Psoas muscle (tissue), 8 donors: ENCODE data around the gene GNA12. TPM values are rescaled to one million over a fixed set of nuclear protein-coding genes. Genes with fewer than 3 reads are reported as not detected.

Experiments
- ATAC-seq, 4 donors: fragments of 200-7000 bp; cut with Tn5 transposase; one replicate each; pipeline ENCODE4 v1.9.1; 2020; ENCODE audit warnings: moderate library complexity in 3 of 4, mild to moderate bottlenecking in 2 of 4
- DNase-seq, 2 donors: peaks; one replicate each; pipeline ENCODE4 v3.0.0-alpha.2; 2020
- H3K27ac ChIP-seq: fragments of 200-600 bp; one replicate; pipeline ENCODE4 v1.8.0; 2022
- H3K27me3 ChIP-seq, 3 donors: fragments of 200-600 bp in 1 of 3; one replicate each; pipeline versions ENCODE4 v1.6.1 to v1.8.0; 2013 to 2022; ENCODE audit warnings: low read length in 2 of 3, mild to moderate bottlenecking in 2 of 3, moderate library complexity in 1 of 3; ENCODE audit not compliant: insufficient read depth in 3 of 3
- H3K36me3 ChIP-seq, 2 donors: fragments of 200-600 bp in 1 of 2; one replicate each; pipeline versions ENCODE4 v1.6.1 to v1.8.0; 2013 to 2022; ENCODE audit warnings: low read depth in 1 of 2, mild to moderate bottlenecking in 1 of 2, moderate library complexity in 1 of 2; ENCODE audit not compliant: insufficient read depth in 1 of 2
- H3K4me1 ChIP-seq: fragments of 200-600 bp; one replicate; pipeline ENCODE4 v1.8.0; 2022
- H3K4me3 ChIP-seq: fragments of 200-600 bp; one replicate; pipeline ENCODE4 v1.8.0; 2022; ENCODE audit warnings: mild to moderate bottlenecking
- H3K9me3 ChIP-seq: fragments of 200-600 bp; one replicate; pipeline ENCODE4 v1.8.0; 2022
- CTCF ChIP-seq: fragments of 200-600 bp; IDR thresholded peaks from one replicate; pipeline ENCODE4 v1.8.0; 2022; ENCODE audit warnings: antibody characterized with exemption
- WGBS, 3 donors: extraction: QIAGEN DNeasy Blood & Tissue Kit; methylation state at CpG; one replicate each; pipeline versions ENCODE4 v1.1.6 to v1.1.7; 2013; 5-methylcytosine and 5-hydroxymethylcytosine counted together
- intact Hi-C, 2 donors: fragments of 100-400 bp; cut with DNase I; formaldehyde crosslinking; loops; one replicate each; pipeline versions ENCODE4 v1.11.0 to v1.14.2; 2022
- polyA plus RNA-seq, 3 donors: library from polyadenylated mRNA; stranded (reverse); fragments of 200-250 nt; gene quantifications; one replicate each; pipeline ENCODE4 v1.2.3, GENCODE V29; 2013
- total RNA-seq, 4 donors: library from RNA; stranded (reverse); fragmentation: NEBNext Ultra II Directional in 2 of 4; extraction: Animal tissue kit (Norgen Biotek cat#: 25700) in 2 of 4; gene quantifications; one replicate each; pipeline versions ENCODE4 v1.2.1 to v1.2.4, GENCODE V29; 2021 to 2023
- donor health status: healthy with polysubstance abuse.
- donor health status: DM: no; HTN: no; CAD: no; lungs with moderate emphysema.
- donor health status: Bipolar disorder and iron deficiency.
- donor health status: healthy.
- donor health status: DM: yes; HTN: yes; CAD: no.
- donor health status: DM: no; HTN: no; CAD: no.
- donor health status: DM: no; HTN: no; CAD: no.
- donor health status: DM: yes; HTN: yes; CAD: no.

GNA12 gene
- total and polyA plus RNA-seq, 7 donors = 7.1 to 20.2 (median 15.4) TPM

DNA sequence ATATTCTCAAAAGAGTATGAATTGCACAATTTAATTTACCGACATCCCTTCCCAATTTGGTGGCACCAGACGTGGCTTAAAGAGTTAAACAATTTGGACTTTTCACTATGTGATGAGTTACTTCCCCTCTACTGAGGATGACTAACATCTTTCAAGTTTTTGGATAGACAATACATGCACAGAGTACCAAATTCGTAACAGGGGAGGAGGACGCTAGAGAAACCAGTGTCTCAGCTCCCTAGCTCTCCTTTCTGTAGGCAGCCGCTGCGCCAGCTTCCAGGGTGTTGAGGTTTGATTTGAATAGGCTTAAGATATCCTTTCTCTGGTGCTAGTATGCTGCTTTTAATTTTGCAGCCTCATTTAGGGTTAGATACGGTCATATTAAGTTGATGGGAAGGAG lies 69.2 kb downstream of the GNA12 start:
- Histone ChIP-seq H3K27me3 (no peaks in the 10 kb centered on the region), H3K36me3 (no peaks in the 10 kb centered on the region), H3K4me3 (no peak overlapping the region), H3K9me3 (no peaks in the 10 kb centered on the region), H3K4me1 (no peaks in the 10 kb centered on the region), H3K27ac (no peak overlapping the region)
- 93 to 97% (median 96%) methylated on average over 7 of the region's 7 CpGs for WGBS, 3 donors
- ATAC-seq (no peak), DNase-seq (no peak)
- TF ChIP-seq CTCF = no peak
- intact Hi-C loops = no loop called here

DNA sequence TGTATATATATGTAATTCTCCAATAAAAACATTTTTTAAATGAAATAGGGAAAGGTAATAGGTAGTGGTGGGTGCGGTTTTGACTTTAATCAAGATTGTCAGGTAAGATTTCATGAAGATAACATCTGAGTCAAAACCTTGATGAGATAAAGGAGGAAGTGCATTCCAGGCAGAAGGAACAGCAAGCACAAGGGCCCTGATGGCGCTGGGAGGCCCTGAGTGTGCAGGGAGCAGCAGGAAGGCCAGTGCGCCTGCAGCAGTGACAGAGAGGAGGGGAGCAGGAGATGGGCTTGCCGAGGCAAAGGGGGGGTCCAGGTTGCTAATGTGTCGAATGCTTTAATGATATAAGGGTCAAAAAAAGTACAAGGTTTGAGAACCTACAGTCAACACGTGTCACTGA lies 69.8 kb downstream of the GNA12 start:
- H3K27ac ChIP-seq = no peak overlapping the region
- no peak for DNase-seq
- 85 to 86% (median 86%) methylated on average over 6 of the region's 6 CpGs for WGBS, 3 donors

GRCh38 chr7:2773608-2774007 lies 70.5 kb downstream of the GNA12 start:
- no peaks in the 10 kb centered on the region for H3K36me3 ChIP-seq
- H3K9me3 ChIP-seq = no peaks in the 10 kb centered on the region
- 97 to 99% (median 98%) methylated on average over 11 of the region's 11 CpGs for WGBS, 3 donors
- no peaks in the 10 kb centered on the region for H3K27me3 ChIP-seq
- DNase-seq (no peak), ATAC-seq (no peak)
- no peak for TF ChIP-seq CTCF
- no peak overlapping the region for H3K4me3 ChIP-seq
- H3K4me1 ChIP-seq = no peaks in the 10 kb centered on the region
- no peak overlapping the region for H3K27ac ChIP-seq
- intact Hi-C loops = no loop called here

More for the DNA sequence above, 69.8 kb downstream of the GNA12 start:
- no peak for ATAC-seq
- TF ChIP-seq CTCF = no peak
- H3K36me3 ChIP-seq = no peaks in the 10 kb centered on the region
- H3K27me3 ChIP-seq = no peaks in the 10 kb centered on the region
- H3K4me1 ChIP-seq = no peaks in the 10 kb centered on the region
- intact Hi-C loops = no loop called here
- no peaks in the 10 kb centered on the region for H3K9me3 ChIP-seq
- H3K4me3 ChIP-seq = no peak overlapping the region

- DNase-seq (no peak), ATAC-seq (no peak)
- intact Hi-C loops = no loop called here
- TF ChIP-seq CTCF = no peak
- WGBS, 3 donors = 86 to 87% (median 87%) methylated on average over 6 of the region's 6 CpGs
- Histone ChIP-seq H3K9me3 (no peaks in the 10 kb centered on the region), H3K27me3 (no peaks in the 10 kb centered on the region), H3K4me1 (no peaks in the 10 kb centered on the region), H3K27ac (no peak overlapping the region), H3K36me3 (no peaks in the 10 kb centered on the region), H3K4me3 (no peak overlapping the region)
Observed at GRCh38 chr7:2771274-2771731, 72.8 kb downstream of the GNA12 start.

GRCh38 chr7:2764621-2765020 lies 79.5 kb downstream of the GNA12 start:
- WGBS, 3 donors = 93 to 98% (median 94%) methylated on average over 11 of the region's 11 CpGs
- intact Hi-C loops = loop anchor here in 1 of 2 donors (5.0 kb wide), 3 partner anchors 33 to 78 kb away; partner anchors contain the start of gene GNA12

More at GRCh38 chr7:2764621-2765020, 79.5 kb downstream of the GNA12 start:
- Histone ChIP-seq H3K4me3 (no peak overlapping the region), H3K9me3 (no peaks in the 10 kb centered on the region), H3K27ac (no peak overlapping the region), H3K27me3 (no peaks in the 10 kb centered on the region), H3K36me3 (no peaks in the 10 kb centered on the region), H3K4me1 (peaks cover 19% of the 10 kb centered on the region)
- no peak for DNase-seq
- TF ChIP-seq CTCF = no peak
- ATAC-seq = no peak
